ENCODE measurements around the gene OR1N1.

The OR1N1 gene

GRCh38 chr9:122519376-122519775, 7.7 kb downstream of the OR1N1 start:
- H3K4me3 Mint-ChIP-seq, result no peak overlapping the region
- peaks cover 14% of the 10 kb centered on the region for H3K27me3 Mint-ChIP-seq
- DNase-seq (ENCODE audit: low spot score in 2 of 2) (no peak), ATAC-seq (replicated peaks; ENCODE audit: extremely low read depth, poor library complexity, severe bottlenecking) (no peak)
- H3K36me3 Mint-ChIP-seq (ENCODE audit: insufficient read depth), result peaks cover 2% of the 10 kb centered on the region
- no peak overlapping the region for H3K27ac Mint-ChIP-seq (ENCODE audit: low read depth)
- no peaks in the 10 kb centered on the region for H3K9me3 Mint-ChIP-seq
- no peaks in the 10 kb centered on the region for H3K4me1 Mint-ChIP-seq

GRCh38 chr9:122518841-122519240, 8.3 kb downstream of the OR1N1 start, which contains the start of gene OR1J4:
OR1J4 (plus strand) TSS chr9:122519141; CDS start chr9:122519141, 0 bp downstream.
- no peaks in the 10 kb centered on the region for H3K9me3 Mint-ChIP-seq
- ATAC-seq (replicated peaks; ENCODE audit: extremely low read depth, poor library complexity, severe bottlenecking), result no peak

GRCh38 chr9:122518226-122518625, 8.9 kb downstream of the OR1N1 start:
- Mint-ChIP-seq H3K9me3 (no peaks in the 10 kb centered on the region), H3K4me1 (no peaks in the 10 kb centered on the region), H3K27me3 (peaks cover 7% of the 10 kb centered on the region), H3K36me3 (ENCODE audit: insufficient read depth) (peaks cover 2% of the 10 kb centered on the region), H3K27ac (ENCODE audit: low read depth) (no peak overlapping the region), H3K4me3 (no peak overlapping the region)
- ATAC-seq (replicated peaks; ENCODE audit: extremely low read depth, poor library complexity, severe bottlenecking), result no peak
- DNase-seq (ENCODE audit: low spot score in 2 of 2), result no peak

More at GRCh38 chr9:122518841-122519240, 8.3 kb downstream of the OR1N1 start, which contains the start of gene OR1J4:
- DNase-seq (ENCODE audit: low spot score in 2 of 2), result no peak
- Mint-ChIP-seq H3K36me3 (ENCODE audit: insufficient read depth) (peaks cover 2% of the 10 kb centered on the region), H3K4me3 (no peak within 1 kb of the TSS), H3K4me1 (no peaks in the 10 kb centered on the region), H3K27ac (ENCODE audit: low read depth) (no peak within 1 kb of the TSS), H3K27me3 (peaks cover 13% of the 10 kb centered on the region)

GRCh38 chr9:122510502-122510901, 16.6 kb downstream of the OR1N1 start, which contains the start of gene OR1J2:
OR1J2 (plus strand) TSS chr9:122510802; CDS start chr9:122510802, 0 bp downstream.
- Mint-ChIP-seq H3K4me1 (no peaks in the 10 kb centered on the region), H3K36me3 (ENCODE audit: insufficient read depth) (peaks cover 2% of the 10 kb centered on the region), H3K27ac (ENCODE audit: low read depth) (no peak within 1 kb of the TSS), H3K9me3 (no peaks in the 10 kb centered on the region), H3K27me3 (peaks cover 40% of the 10 kb centered on the region), H3K4me3 (no peak within 1 kb of the TSS)
- ATAC-seq (replicated peaks; ENCODE audit: extremely low read depth, poor library complexity, severe bottlenecking) (no peak), DNase-seq (ENCODE audit: low spot score in 2 of 2) (no peak)

- Mint-ChIP-seq H3K27ac (ENCODE audit: low read depth) (no peak overlapping the region), H3K4me3 (no peak overlapping the region), H3K4me1 (no peaks in the 10 kb centered on the region), H3K27me3 (peaks cover 40% of the 10 kb centered on the region), H3K9me3 (no peaks in the 10 kb centered on the region), H3K36me3 (ENCODE audit: insufficient read depth) (no peaks in the 10 kb centered on the region)
- DNase-seq (ENCODE audit: low spot score in 2 of 2) (no peak), ATAC-seq (replicated peaks; ENCODE audit: extremely low read depth, poor library complexity, severe bottlenecking) (no peak)
These were observed 20.1 kb downstream of the OR1N1 start for GRCh38 chr9:122506964-122507363.

GRCh38 chr9:122498883-122499288, 28.2 kb downstream of the OR1N1 start:
- Mint-ChIP-seq H3K4me3 (no peak overlapping the region), H3K36me3 (ENCODE audit: insufficient read depth) (no peaks in the 10 kb centered on the region), H3K4me1 (no peaks in the 10 kb centered on the region), H3K27ac (ENCODE audit: low read depth) (no peak overlapping the region), H3K27me3 (peaks cover 57% of the 10 kb centered on the region), H3K9me3 (no peaks in the 10 kb centered on the region)
- no peak for DNase-seq (ENCODE audit: low spot score in 2 of 2)
- no peak for ATAC-seq (replicated peaks; ENCODE audit: extremely low read depth, poor library complexity, severe bottlenecking)

- no peak for DNase-seq (ENCODE audit: low spot score in 2 of 2)
- H3K9me3 Mint-ChIP-seq, result no peaks in the 10 kb centered on the region
- no peaks in the 10 kb centered on the region for H3K4me1 Mint-ChIP-seq
- no peak overlapping the region for H3K27ac Mint-ChIP-seq (ENCODE audit: low read depth)
- H3K27me3 Mint-ChIP-seq, result peaks cover 65% of the 10 kb centered on the region
- no peak overlapping the region for H3K4me3 Mint-ChIP-seq
- H3K36me3 Mint-ChIP-seq (ENCODE audit: insufficient read depth), result peaks cover 2% of the 10 kb centered on the region
- no peak for ATAC-seq (replicated peaks; ENCODE audit: extremely low read depth, poor library complexity, severe bottlenecking)
These were observed 48.0 kb downstream of the OR1N1 start for GRCh38 chr9:122479062-122479461.

- DNase-seq (ENCODE audit: low spot score in 2 of 2) (no peak), ATAC-seq (replicated peaks; ENCODE audit: extremely low read depth, poor library complexity, severe bottlenecking) (no peak)
- no peak within 1 kb of the TSS for H3K4me3 Mint-ChIP-seq
- H3K27me3 Mint-ChIP-seq, result peaks cover 76% of the 10 kb centered on the region
- H3K27ac Mint-ChIP-seq (ENCODE audit: low read depth), result no peak within 1 kb of the TSS
- no peaks in the 10 kb centered on the region for H3K4me1 Mint-ChIP-seq
- peaks cover 2% of the 10 kb centered on the region for H3K36me3 Mint-ChIP-seq (ENCODE audit: insufficient read depth)
- H3K9me3 Mint-ChIP-seq, result no peaks in the 10 kb centered on the region
These were observed 49.3 kb downstream of the OR1N1 start, which contains the start of gene OR1J1 for GRCh38 chr9:122477826-122478225. OR1J1 (minus strand) TSS chr9:122477926; CDS start chr9:122477926, 0 bp downstream.

- DNase-seq (ENCODE audit: low spot score in 2 of 2), result no peak
- ATAC-seq (replicated peaks; ENCODE audit: extremely low read depth, poor library complexity, severe bottlenecking), result no peak
These were observed 49.7 kb downstream of the OR1N1 start for GRCh38 chr9:122477346-122477745.

More at GRCh38 chr9:122477346-122477745, 49.7 kb downstream of the OR1N1 start:
- Mint-ChIP-seq H3K4me1 (no peaks in the 10 kb centered on the region), H3K27me3 (peaks cover 78% of the 10 kb centered on the region), H3K9me3 (no peaks in the 10 kb centered on the region), H3K27ac (ENCODE audit: low read depth) (no peak overlapping the region), H3K36me3 (ENCODE audit: insufficient read depth) (peaks cover 2% of the 10 kb centered on the region), H3K4me3 (no peak overlapping the region)

All from central memory CD8-positive, alpha-beta T cell (primary cell).